Right cardiac atrium (tissue), 5 donors: ENCODE data around the gene DIAPH1. TPM values are rescaled to one million over a fixed set of nuclear protein-coding genes. Genes with fewer than 3 reads are reported as not detected.

Source experiments
- ATAC-seq, 2 donors: fragments of 200-7000 bp; cut with Tn5 transposase; one replicate each; pipeline versions ENCODE4 v1.8.0 to v1.9.1; 2020; ENCODE audit warnings: moderate library complexity in 2 of 2, mild to moderate bottlenecking in 1 of 2
- DNase-seq, 3 donors: peaks; one replicate each; pipeline ENCODE4 v3.0.0-alpha.2; 2020
- H3K27ac ChIP-seq: one replicate; pipeline ENCODE4 v1.5.1; 2013; ENCODE audit warnings: mild to moderate bottlenecking, low read length, control low read depth, moderate library complexity
- H3K27me3 ChIP-seq: one replicate; pipeline ENCODE4 v1.6.1; 2013; ENCODE audit not compliant: control insufficient read depth, insufficient read depth
- H3K4me1 ChIP-seq: one replicate; pipeline ENCODE4 v1.6.1; 2013; ENCODE audit warnings: low read length; ENCODE audit not compliant: control insufficient read depth, insufficient read depth
- H3K4me3 ChIP-seq: one replicate; pipeline ENCODE4 v1.5.1; 2013; ENCODE audit warnings: low read length, control low read depth
- H3K9me3 ChIP-seq: one replicate; pipeline ENCODE4 v1.6.1; 2013; ENCODE audit warnings: low read length; ENCODE audit not compliant: control insufficient read depth
- WGBS: extraction: QIAGEN DNeasy Blood & Tissue Kit; methylation state at CpG from one replicate; pipeline ENCODE4 v1.1.7; 2013; 5-methylcytosine and 5-hydroxymethylcytosine counted together
- intact Hi-C, 4 donors: fragments of 100-400 bp; cut with DNase I; formaldehyde crosslinking; loops; one replicate each; pipeline versions ENCODE4 v1.11.0 to v1.14.0; 2022 to 2023
- polyA plus RNA-seq: library from polyadenylated mRNA; stranded (reverse); fragments of 200-250 nt; gene quantifications from one replicate; pipeline ENCODE4 v1.2.3, GENCODE V29; 2013
- total RNA-seq, 4 donors: library from RNA; stranded (reverse); fragmentation: NEBNext Ultra II Directional; extraction: Animal tissue kit (Norgen Biotek cat#: 25700); gene quantifications; one replicate each; pipeline ENCODE4 v1.2.1, GENCODE V29; 2021
- donor health status: healthy with polysubstance abuse.
- donor health status: DM: no; HTN: yes; CAD: no.
- donor health status: DM: no; HTN: no; CAD: no.
- donor health status: DM: no; HTN: yes; CAD: no; lungs with severe emphysema.
- donor health status: DM: yes; HTN: yes; CAD: no.

Gene DIAPH1
- total and polyA plus RNA-seq, 5 donors = 11.8 to 53.0 (median 19.1) TPM

- peak overlapping the region; percentile 72 for H3K4me3 ChIP-seq
- peak overlapping the region; percentile 90 for H3K27ac ChIP-seq
- intact Hi-C loops = loop anchor here (2.0 to 10.0 kb wide), 3 partner anchors 46 to 48 kb away; no protein-coding TSS in a partner anchor
- no peaks in the 10 kb centered on the region for H3K9me3 ChIP-seq
- under 1% methylated on average over 58 of the region's 58 CpGs for WGBS
- DNase-seq (peak; percentile 69 to 90 (median 88)), ATAC-seq (peak; percentile 65 to 76)
- no peaks in the 10 kb centered on the region for H3K27me3 ChIP-seq
- H3K4me1 ChIP-seq = peaks cover 9% of the 10 kb centered on the region
Observed at GRCh38 chr5:141476132-141476911, 142.5 kb downstream of the DIAPH1 start.

DNA sequence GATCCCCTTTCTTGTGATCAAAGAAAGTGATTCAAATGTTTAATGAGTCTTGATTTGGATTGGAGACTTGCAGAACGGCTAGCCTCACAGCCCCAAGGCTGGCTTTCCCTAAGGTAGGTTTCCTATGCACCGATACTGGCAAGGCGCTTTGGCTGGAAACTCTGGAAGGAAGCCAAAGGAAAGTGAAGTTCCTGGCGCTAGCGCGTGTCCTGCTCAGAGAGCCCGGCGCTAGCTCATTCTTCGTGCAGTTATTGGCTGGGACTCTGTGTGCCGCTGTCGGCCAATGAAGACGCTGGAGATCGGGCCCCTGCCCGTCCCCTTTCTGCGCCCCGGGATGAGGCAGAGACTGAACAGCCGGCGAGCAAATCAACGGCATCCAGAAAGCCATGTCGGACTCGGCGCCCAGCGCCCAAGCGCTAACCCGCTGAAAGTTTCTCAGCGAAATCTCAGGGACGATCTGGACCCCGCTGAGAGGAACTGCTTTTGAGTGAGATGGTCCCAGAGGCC lies 143.1 kb downstream of the DIAPH1 start, which contains the start of gene PCDHGC3:
Gene PCDHGC3 (plus strand): TSS at position 342 of the 507 bp plus-strand sequence. CDS start 151 bp downstream, at position 493.
- Histone ChIP-seq H3K4me3 (peak within 1 kb of the TSS; percentile 72), H3K9me3 (no peaks in the 10 kb centered on the region), H3K27me3 (no peaks in the 10 kb centered on the region), H3K4me1 (peaks cover 9% of the 10 kb centered on the region), H3K27ac (peak within 1 kb of the TSS; percentile 90)
- WGBS = under 1% methylated on average over 28 of the region's 28 CpGs
- intact Hi-C loops = loop anchor here (2.0 to 10.0 kb wide), 3 partner anchors 47 to 49 kb away; no protein-coding TSS in a partner anchor
- DNase-seq (peak; percentile 94 to 97 (median 96)), ATAC-seq (peak; percentile 99 to 100)

DNA sequence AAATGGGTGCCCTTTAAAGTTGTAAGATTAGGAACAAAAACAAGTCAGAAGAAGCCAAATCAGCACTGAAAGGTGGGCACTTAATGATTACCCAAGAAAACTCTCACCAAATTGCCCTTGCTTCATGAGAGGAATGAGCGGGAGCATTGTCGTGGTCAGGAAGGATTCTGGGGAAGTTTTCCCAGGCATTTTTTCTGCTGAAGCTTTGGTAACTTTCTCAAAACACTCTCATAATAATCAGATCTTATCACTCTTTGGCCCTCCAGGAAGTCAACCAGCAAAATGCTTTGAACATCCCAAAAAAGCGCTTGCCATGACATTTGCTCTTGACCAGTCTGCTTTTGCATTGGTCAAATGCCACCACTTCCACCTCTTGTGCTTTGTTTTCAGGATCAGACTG lies 153.4 kb downstream of the DIAPH1 start:
- ATAC-seq = no peak
- Histone ChIP-seq H3K27ac (no peak overlapping the region), H3K4me3 (no peak overlapping the region), H3K27me3 (no peaks in the 10 kb centered on the region), H3K9me3 (no peaks in the 10 kb centered on the region), H3K4me1 (no peaks in the 10 kb centered on the region)
- 94% methylated on average over 3 of the region's 3 CpGs for WGBS
- intact Hi-C loops = no loop called here
- no peak for DNase-seq

Other genes starting within 250 kb of the DIAPH1 start
- 1 to 10 TPM; 4.8 to 5.5 (median 5.1) TPM for gene PCDHGB3, start 248.8 kb downstream of the DIAPH1 start, total RNA-seq
- gene PCDHGB3, start 248.8 kb downstream of the DIAPH1 start, polyA plus RNA-seq = 1.7 TPM
- 1 to 10 TPM; 3.7 to 5.3 (median 4.9) TPM for gene PCDHGA6, start 245.1 kb downstream of the DIAPH1 start, total RNA-seq
- 2.2 TPM for gene PCDHGA6, start 245.1 kb downstream of the DIAPH1 start, polyA plus RNA-seq
- 1 to 10 TPM; 3.9 to 5.2 (median 4.5) TPM for gene PCDHGA7, start 236.3 kb downstream of the DIAPH1 start, total RNA-seq
- gene PCDHGA7, start 236.3 kb downstream of the DIAPH1 start, polyA plus RNA-seq = 1.8 TPM
- gene PCDHGB4, start 231.3 kb downstream of the DIAPH1 start, total RNA-seq = 1 to 10 TPM; 4.8 to 5.5 (median 5.3) TPM
- 2.0 TPM for gene PCDHGB4, start 231.3 kb downstream of the DIAPH1 start, polyA plus RNA-seq
- gene PCDHGA8, start 226.4 kb downstream of the DIAPH1 start, total RNA-seq = 1 to 10 TPM; 4.0 to 5.2 (median 4.3) TPM
- 1.3 TPM for gene PCDHGA8, start 226.4 kb downstream of the DIAPH1 start, polyA plus RNA-seq
- gene PCDHGB5, start 221.1 kb downstream of the DIAPH1 start, total RNA-seq = 1 to 10 TPM; 6.4 to 8.6 (median 6.8) TPM
- gene PCDHGB5, start 221.1 kb downstream of the DIAPH1 start, polyA plus RNA-seq = 3.3 TPM
- 1 to 10 TPM; 3.7 to 5.4 (median 3.7) TPM for gene PCDHGA9, start 216.2 kb downstream of the DIAPH1 start, total RNA-seq
- 1.6 TPM for gene PCDHGA9, start 216.2 kb downstream of the DIAPH1 start, polyA plus RNA-seq
- gene PCDHGB6, start 211.0 kb downstream of the DIAPH1 start, total RNA-seq = 1 to 10 TPM; 5.9 to 6.6 (median 6.3) TPM
- 3.1 TPM for gene PCDHGB6, start 211.0 kb downstream of the DIAPH1 start, polyA plus RNA-seq
- gene PCDHGA10, start 206.0 kb downstream of the DIAPH1 start, total RNA-seq = 1 to 10 TPM; 3.9 to 5.3 (median 4.5) TPM
- 1.6 TPM for gene PCDHGA10, start 206.0 kb downstream of the DIAPH1 start, polyA plus RNA-seq
- gene PCDHGB7, start 201.3 kb downstream of the DIAPH1 start, total RNA-seq = 10 to 100 TPM in 3 of 4 donors, 1 to 10 TPM in 1; 9.7 to 10.6 (median 10.5) TPM
- 3.5 TPM for gene PCDHGB7, start 201.3 kb downstream of the DIAPH1 start, polyA plus RNA-seq
- gene PCDHGA11, start 197.9 kb downstream of the DIAPH1 start, total RNA-seq = 1 to 10 TPM; 3.1 to 4.2 (median 3.6) TPM
- 2.2 TPM for gene PCDHGA11, start 197.9 kb downstream of the DIAPH1 start, polyA plus RNA-seq
- gene PCDHGA12, start 188.5 kb downstream of the DIAPH1 start, total RNA-seq = 1 to 10 TPM; 4.8 to 7.1 (median 5.6) TPM
- 2.7 TPM for gene PCDHGA12, start 188.5 kb downstream of the DIAPH1 start, polyA plus RNA-seq
- gene PCDHGC3, start 143.0 kb downstream of the DIAPH1 start, total RNA-seq = 10 to 100 TPM; 19.6 to 42.5 (median 33.5) TPM
- 35.5 TPM for gene PCDHGC3, start 143.0 kb downstream of the DIAPH1 start, polyA plus RNA-seq
- 1 to 10 TPM; 1.4 to 2.3 (median 1.8) TPM for gene PCDHGC4, start 134.0 kb downstream of the DIAPH1 start, total RNA-seq
- 1.3 TPM for gene PCDHGC4, start 134.0 kb downstream of the DIAPH1 start, polyA plus RNA-seq
- gene PCDHGC5, start 129.9 kb downstream of the DIAPH1 start, total RNA-seq = 1 to 10 TPM; 1.4 to 2.3 (median 1.9) TPM
- 1.4 TPM for gene PCDHGC5, start 129.9 kb downstream of the DIAPH1 start, polyA plus RNA-seq
- gene HDAC3, start 17.8 kb upstream of the DIAPH1 start, total RNA-seq = 10 to 100 TPM; 25.4 to 35.0 (median 28.0) TPM
- 28.8 TPM for gene HDAC3, start 17.8 kb upstream of the DIAPH1 start, polyA plus RNA-seq
- gene RELL2, start 18.0 kb upstream of the DIAPH1 start, total RNA-seq = 1 to 10 TPM; 1.2 to 2.0 (median 1.3) TPM
- 1.5 TPM for gene RELL2, start 18.0 kb upstream of the DIAPH1 start, polyA plus RNA-seq
- 1 to 10 TPM; 3.8 to 6.7 (median 5.1) TPM for gene FCHSD1, start 32.4 kb upstream of the DIAPH1 start, total RNA-seq
- 4.3 TPM for gene FCHSD1, start 32.4 kb upstream of the DIAPH1 start, polyA plus RNA-seq
- gene ARAP3, start 63.2 kb upstream of the DIAPH1 start, total RNA-seq = 10 to 100 TPM; 13.6 to 18.8 (median 17.4) TPM
- 12.4 TPM for gene ARAP3, start 63.2 kb upstream of the DIAPH1 start, polyA plus RNA-seq